Measurements from ENCODE around the gene BIRC2. TPM values are rescaled to one million over a fixed set of nuclear protein-coding genes. Genes with fewer than 3 reads are reported as not detected.

Gene BIRC2
- total RNA-seq, 1 donor from 2014 or later: 63.9 TPM

GRCh38 chr11:102422817-102423712 is 76.1 kb downstream of the BIRC2 start:
- Histone ChIP-seq H3K36me3 (ENCODE audit: control insufficient read depth, insufficient read depth, low read length) (no peaks in the 10 kb centered on the region), H3K4me3 (ENCODE audit: low read depth, low read length) (no peak overlapping the region), H3K27me3 (ENCODE audit: control insufficient read depth, insufficient read depth, low read length) (no peaks in the 10 kb centered on the region)
- no peak for DNase-seq (ENCODE audit: low read depth)
- TF ChIP-seq CTCF (IDR thresholded peaks at IDR 0.05; ENCODE audit: insufficient read depth, low read length, poor library complexity, severe bottlenecking): no peak

- Histone ChIP-seq H3K36me3 (ENCODE audit: control insufficient read depth, insufficient read depth, low read length) (no peaks in the 10 kb centered on the region), H3K27me3 (ENCODE audit: control insufficient read depth, insufficient read depth, low read length) (no peaks in the 10 kb centered on the region), H3K4me3 (ENCODE audit: low read depth, low read length) (no peak overlapping the region)
- DNase-seq (ENCODE audit: low read depth): no peak
- TF ChIP-seq CTCF (IDR thresholded peaks at IDR 0.05; ENCODE audit: insufficient read depth, low read length, poor library complexity, severe bottlenecking): no peak
Measured at GRCh38 chr11:102423936-102424335, 76.9 kb downstream of the BIRC2 start.

GRCh38 chr11:102426000-102426399 is 79.0 kb downstream of the BIRC2 start:
- H3K36me3 ChIP-seq (ENCODE audit: control insufficient read depth, insufficient read depth, low read length): no peaks in the 10 kb centered on the region
- no peak overlapping the region for H3K4me3 ChIP-seq (ENCODE audit: low read depth, low read length)
- no peak for TF ChIP-seq CTCF (IDR thresholded peaks at IDR 0.05; ENCODE audit: insufficient read depth, low read length, poor library complexity, severe bottlenecking)
- DNase-seq (ENCODE audit: low read depth): no peak
- no peaks in the 10 kb centered on the region for H3K27me3 ChIP-seq (ENCODE audit: control insufficient read depth, insufficient read depth, low read length)

- no peaks in the 10 kb centered on the region for H3K36me3 ChIP-seq (ENCODE audit: control insufficient read depth, insufficient read depth, low read length)
- no peaks in the 10 kb centered on the region for H3K27me3 ChIP-seq (ENCODE audit: control insufficient read depth, insufficient read depth, low read length)
- no peak for TF ChIP-seq CTCF (IDR thresholded peaks at IDR 0.05; ENCODE audit: insufficient read depth, low read length, poor library complexity, severe bottlenecking)
- no peak for DNase-seq (ENCODE audit: low read depth)
- no peak overlapping the region for H3K4me3 ChIP-seq (ENCODE audit: low read depth, low read length)
Measured at GRCh38 chr11:102426570-102426969, 79.6 kb downstream of the BIRC2 start.

- TF ChIP-seq CTCF (IDR thresholded peaks at IDR 0.05; ENCODE audit: insufficient read depth, low read length, poor library complexity, severe bottlenecking): no peak
- H3K36me3 ChIP-seq (ENCODE audit: control insufficient read depth, insufficient read depth, low read length): no peaks in the 10 kb centered on the region
- no peak overlapping the region for H3K4me3 ChIP-seq (ENCODE audit: low read depth, low read length)
- no peaks in the 10 kb centered on the region for H3K27me3 ChIP-seq (ENCODE audit: control insufficient read depth, insufficient read depth, low read length)
- DNase-seq (ENCODE audit: low read depth): no peak
Measured at GRCh38 chr11:102427068-102427467, 80.1 kb downstream of the BIRC2 start.

Other genes starting within 250 kb of the BIRC2 start
- 94.4 and 120 TPM in 2 replicates for gene YAP1, start 236.8 kb upstream of the BIRC2 start, total RNA-seq
- 7.2 and 10.0 TPM in 2 replicates for gene BIRC3, start 29.7 kb upstream of the BIRC2 start, total RNA-seq
- 166 and 168 TPM in 2 replicates for gene TMEM123, start 105.6 kb downstream of the BIRC2 start, total RNA-seq
- 312 and 333 TPM in 2 replicates for gene MMP7, start 183.5 kb downstream of the BIRC2 start, total RNA-seq